NCI-H2081 (cell line): ENCODE measurements around the gene SORCS2.
"Not testable (repeated sequence)": the region's sequence is repeated elsewhere in the genome, so short reads cannot be mapped to it uniquely, and the experiment has no call there.

Source experiments
- DNase-seq, 2 experiments: peaks; one replicate each; lab custom pipeline; 2025; lab: John Stamatoyannopoulos, UW

The SORCS2 gene

DNA sequence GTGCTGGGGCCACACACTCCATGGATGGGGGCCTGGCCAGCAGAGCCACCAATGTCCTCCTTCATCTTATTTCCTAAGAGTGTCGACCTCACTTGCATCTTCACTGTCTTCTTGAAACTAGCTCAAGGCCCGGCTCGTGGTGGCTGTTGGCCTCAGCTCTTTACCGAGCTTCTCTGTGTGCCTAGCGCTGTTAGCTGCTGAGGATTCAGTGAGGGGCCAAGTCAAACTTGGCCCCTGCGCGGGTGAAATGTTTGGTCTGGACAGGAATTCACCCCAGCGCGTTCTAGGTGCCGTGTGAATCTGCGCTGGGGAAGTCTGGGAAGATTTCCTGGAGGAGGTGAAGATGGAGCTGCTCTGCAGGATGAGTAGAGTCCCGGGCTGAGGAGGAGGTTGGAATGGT is 8.5 kb downstream of the SORCS2 start:
- no peak for DNase-seq

DNA sequence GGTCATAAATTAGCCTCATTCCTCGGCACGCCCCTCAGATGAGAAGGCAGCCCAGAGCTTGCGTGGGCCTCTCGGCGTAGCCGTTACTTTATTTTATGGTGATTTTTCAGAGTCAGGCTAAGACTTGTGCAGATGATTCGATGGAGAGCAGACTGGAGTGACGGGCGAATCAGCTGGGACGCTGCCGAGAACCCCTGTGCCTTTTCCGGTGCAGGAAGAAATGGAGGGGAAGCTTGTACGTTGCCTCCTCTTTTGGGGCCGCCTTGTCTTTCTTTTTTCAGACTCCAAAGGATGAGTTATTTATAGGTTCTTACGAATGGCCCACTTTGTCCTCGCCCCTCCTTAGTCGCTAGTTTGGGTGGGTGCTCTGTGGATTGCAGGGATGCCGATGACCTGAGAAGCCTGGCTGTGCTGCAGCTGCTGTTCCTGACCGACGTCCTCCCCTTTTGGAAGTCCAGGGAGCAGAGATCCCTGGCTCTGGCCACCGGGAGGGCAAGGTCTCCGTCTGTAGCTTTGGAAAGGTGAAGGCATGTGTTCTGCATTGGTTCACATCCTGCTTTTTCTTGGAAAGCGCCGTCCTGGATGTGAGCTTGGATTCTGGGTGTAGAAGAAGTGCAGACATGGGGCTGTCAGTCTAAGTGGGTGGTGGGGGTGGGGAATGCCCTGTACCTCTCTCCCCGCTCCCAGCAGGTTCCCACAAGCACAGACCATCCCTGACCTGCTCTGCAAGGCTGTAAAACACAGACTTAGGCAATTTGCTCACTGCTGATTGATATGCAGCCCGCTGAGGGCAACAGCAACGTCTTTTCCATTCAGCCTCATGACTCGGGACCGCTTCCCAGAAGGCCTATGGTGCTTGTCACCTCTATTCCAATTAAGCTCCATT is 9.3 kb downstream of the SORCS2 start:
- no peak for DNase-seq

DNA sequence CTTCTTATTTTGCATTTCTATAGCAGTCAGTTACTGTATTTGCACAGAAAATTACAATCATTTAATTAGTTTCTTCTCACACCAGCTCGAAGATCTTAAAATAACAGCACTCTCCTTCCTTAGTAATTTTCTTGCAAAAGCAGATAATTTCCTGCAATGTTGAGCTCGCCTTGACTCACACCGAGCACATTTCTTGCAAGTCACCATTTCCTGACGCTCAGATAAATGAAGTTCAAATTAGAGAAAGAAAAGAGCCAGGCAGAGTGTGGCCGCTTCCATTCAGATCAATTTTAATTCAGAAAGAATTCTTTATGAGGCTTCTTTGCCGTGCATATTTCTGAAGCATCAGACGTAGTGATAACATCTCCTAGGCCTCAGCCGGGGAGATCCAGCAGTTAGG is 10.1 kb downstream of the SORCS2 start:
- DNase-seq: no peak

DNA sequence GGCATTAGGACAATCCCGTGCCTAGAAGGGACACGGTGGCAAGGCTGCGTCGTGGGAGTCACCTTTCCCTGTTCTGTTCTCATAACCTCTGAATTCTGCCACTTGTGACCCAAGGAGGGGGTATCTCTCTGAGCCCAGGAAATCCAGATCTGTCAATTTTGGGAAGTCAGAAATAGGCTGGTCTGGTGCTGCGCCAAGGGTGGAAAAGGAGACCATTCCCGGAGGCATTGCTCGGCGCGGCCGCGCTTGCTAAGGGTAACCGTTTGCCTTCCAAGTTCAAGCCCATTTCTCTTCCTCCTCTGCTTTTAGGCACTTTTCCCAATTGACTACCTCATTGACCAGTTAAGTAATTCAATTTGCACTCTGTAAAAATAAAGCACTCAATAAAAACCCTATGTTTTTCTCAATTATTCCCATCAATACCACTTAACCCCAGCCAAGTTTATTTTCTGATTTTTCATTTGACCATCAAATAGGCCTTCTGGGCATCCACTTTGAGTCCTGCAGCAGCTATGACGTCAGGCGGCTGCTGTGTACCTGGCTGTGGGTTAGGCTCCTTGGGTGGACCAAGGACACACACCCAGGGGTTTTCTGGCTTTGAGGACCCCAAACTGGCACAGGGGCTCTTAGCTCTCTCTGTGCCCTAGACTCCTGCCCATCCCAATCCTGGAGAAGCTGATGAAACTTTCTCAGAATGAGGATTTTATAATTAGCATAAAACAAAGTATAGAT is 12.5 kb downstream of the SORCS2 start:
- DNase-seq: no peak

DNA sequence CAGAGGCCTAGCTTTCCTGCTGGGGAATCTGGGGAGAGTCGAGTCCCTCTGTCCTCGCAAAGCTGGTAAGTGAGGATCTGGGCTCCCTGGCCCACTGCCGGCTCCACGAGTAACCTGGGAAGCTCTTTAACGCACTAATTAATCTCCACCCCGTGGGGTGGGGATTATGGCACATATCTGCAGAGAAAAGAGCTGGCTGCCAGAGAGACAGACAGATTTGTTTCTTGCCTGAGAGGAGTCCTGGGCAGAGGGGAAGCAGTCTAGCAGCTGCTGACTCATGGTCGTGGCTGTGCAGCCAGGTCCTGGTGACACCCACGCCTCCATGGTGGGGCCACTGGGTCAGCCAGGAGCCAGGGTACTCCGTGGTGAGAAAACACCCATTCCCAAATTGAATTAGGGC is 14.0 kb downstream of the SORCS2 start:
- no peak for DNase-seq

DNA sequence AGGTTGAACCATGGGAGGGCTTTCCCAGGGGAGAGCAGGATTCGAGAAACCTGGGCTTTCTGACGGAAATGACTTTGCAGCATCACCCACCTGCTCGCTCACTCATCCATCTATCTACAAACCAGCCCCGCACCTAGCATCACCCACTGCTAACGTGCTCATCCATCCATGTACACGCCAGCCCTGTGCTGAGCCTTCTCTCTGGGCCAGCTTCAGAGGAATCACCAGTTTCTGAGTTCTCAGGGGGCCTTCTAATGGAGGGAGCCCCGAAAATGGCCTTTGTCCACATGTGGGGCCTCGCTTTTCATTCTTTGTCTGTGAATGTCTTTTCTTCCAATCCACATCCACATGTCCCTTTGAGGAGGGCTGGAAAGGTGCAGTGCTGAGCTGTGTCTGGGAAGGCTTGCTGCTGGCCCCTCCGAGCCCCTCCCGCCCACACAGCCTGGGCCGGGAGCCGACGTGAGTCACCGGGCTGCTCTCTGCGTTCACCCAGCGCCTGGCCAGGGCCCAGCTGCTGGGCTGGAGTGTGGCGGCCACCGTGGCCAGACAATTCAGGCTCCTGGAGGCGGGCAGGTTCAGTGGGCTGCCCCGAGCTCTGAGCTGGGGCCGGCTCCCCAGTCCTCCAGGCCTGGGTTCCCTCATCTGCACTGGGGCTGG is 14.7 kb downstream of the SORCS2 start:
- DNase-seq: no peak

DNA sequence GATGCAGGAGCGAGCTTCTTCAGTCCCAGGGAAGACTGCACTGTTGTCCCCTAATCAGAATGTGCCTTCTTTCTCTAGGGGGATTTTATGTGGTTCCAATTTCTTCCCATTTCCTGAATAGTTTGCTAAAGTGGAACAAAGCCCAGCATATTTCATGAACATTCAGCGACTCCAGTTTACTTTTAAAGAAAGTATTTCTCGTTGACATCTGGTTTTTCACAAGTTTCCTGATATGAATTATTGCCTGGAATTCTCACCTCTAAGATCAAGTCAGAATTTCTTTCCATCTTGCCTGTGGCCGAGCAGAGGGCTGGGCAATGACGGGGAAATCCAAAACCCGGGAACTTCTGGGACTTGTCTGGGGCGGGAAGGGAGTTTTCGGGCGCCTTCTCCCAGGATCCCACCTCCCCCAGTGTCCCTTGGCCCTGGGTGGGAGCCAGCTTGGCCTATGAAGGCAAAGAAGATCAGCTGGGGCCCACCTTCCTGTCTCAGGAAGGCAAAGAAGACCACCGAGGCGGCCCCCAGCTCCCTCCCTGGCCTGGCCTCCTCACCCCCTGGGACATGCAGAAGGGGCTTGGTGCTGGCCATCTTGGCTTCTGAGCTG is 15.4 kb downstream of the SORCS2 start:
- no peak for DNase-seq

DNA sequence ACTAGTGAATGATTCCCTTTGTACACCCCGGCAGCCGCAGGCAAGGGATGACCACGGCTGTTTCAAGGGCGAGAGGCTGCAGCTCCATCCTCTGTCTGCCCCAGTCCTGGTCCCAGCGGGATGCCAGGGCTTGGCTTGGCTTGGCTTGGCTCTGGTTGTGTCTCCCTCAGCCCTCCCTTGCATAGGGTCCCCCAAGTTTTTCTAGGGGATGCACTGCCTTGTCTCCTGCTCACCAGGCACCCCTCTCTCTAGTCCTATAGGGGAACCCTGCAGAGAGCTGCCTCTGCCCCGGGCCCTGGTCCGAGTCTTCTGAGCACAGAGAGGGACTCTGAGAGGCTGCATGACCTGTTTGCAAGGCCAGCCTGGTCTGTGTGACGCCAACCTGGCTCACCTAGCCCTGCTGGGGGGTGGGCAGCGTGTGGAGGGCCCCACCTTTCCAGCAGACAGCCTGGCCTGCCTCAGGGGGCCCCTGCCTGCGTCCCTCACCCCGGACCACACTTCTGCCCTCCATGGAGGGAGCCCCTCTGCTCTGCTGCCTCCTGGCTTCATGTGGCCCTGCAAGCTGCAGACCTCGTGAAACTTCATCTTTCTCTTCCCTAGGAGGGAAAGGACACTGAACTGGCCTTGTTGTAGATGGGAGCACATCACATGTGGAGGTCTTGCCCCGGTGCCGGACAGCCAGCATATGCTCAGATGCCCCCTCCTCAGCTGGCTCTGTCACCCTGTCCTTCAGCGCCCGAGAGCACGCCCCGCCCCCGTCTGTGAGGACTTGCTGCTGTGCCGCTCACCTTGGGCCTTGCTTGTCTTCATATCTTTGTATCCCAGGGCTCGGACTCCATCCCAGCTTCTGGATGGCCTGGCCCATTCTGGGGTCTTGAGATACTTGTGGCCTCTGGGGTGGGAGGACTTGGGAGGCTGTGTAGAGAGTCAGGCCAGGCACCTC is 16.4 kb downstream of the SORCS2 start:
- no peak for DNase-seq

DNA sequence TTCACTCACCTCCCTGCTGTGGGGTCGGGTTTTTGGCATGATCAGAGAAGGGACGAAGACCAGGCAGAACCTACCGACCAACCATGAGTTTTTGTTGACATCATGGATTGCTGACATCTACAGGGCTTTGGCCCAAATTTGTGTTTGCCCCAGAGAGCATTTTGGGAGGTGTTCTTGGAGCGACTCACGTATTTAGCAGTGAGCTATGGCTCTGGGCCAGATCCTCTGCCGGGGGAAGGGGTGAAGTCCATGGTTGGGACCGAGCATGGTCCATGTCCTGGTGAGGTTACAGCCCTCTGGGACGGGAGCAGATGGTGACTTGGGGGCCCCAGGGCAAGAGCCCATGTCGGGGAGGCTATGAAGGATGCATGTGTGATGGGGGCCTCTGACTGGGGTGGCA is 17.4 kb downstream of the SORCS2 start:
- no peak for DNase-seq

DNA sequence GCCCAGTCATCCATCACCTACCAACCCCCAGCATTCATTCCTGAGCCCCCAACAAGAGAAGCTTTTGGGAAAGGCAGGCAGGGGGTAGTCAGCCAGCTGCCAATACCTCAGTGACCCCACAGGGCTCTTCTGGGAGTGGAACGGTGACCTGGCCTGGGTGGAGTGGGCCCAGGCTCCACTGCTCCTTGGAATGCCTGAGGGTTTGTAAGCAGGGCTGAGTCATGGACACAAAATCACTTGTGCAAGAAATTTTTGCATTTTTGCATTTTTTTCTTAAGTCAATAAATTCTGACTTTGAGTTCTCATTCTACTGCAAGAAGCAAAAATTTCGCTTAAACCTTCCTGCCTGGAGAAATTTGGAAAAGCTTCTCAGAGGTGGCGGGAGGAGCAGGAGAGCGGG is 18.5 kb downstream of the SORCS2 start:
- DNase-seq: no peak

DNA sequence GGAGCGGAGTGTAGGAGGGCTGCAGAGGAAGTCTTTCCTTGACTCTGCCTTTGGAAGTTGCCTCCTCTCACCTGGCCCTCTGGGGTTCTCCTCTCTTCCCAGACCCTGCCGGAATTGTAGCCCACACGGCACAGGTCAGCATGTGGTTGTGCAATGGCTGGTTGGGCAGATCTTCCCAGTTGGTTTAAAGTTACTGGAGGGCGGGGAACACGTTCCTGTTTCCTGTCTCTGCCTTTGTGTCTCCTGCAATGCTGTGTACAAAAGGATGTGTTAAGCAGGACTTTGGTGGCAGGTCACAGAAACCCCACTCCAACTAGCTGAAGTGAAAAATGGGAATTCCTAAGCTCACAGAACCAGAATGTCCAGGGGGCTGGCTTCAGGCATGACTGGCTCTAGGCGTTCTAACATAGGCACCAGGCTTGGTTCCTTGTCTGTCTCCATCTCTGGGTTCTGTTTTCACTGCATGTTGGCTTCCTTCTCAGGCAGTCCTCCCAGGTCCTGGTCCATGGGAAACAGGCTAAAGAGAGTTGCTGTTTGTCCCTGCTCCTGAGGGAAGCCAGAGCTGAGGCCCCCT is 19.9 kb downstream of the SORCS2 start:
- no peak for DNase-seq

DNA sequence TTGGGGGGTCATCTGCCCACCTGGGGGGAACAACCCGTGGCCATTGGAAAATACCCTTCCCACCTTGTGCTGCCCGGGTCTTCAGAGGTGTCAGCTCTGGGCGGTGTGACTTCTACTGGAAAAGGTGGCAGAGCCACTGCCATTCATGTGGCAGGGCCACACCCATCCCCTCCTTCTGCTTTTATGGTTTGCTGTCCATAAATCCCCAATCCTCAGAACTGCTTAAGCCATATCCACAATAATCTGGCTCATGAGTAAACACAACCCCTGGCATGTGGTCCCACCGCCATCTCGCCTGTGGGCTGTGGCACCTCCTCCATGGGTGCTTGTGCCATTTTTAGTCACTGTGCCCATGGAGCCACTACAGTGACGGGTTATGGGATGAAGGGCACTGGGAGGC is 20.6 kb downstream of the SORCS2 start:
- no peak for DNase-seq

DNA sequence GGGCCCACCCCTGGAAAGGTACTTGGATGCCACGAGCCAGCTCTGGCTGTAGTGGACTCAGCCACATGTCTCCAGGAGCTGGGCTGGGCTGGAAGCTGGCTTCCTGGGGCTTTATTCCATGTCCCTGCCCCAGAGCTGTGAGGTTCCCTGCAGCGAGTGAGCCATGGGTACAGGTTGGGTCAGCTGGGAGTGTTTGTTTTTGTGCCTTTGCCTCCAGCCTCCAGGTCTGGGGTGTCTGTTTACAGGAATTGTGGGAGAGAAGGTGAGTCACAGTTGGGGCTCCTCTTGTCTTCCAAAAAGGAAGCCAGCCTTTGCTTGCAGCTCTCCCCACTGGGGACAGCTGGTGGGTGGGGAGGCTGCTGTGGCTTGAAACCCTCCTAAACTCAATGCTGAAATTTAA is 21.5 kb downstream of the SORCS2 start:
- DNase-seq: no peak

DNA sequence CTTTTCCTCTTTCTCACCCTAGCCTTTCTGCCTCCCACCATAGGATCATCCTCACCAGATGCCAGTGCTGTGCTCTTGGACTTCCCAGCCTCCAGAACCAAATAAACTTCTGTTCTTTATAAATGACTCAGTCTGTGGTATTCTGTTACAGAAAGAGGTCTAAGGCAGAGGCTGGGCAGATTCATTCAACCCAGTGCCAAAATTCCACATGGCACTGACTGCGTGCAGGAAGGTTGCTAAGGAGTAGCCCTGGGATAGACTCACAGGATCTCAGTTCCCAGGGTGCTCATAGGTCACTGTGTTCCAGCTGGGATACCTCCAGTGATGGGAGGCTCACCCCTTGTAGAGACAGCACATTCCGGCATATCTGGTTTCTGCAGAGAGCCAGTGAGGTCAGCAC is 22.0 kb downstream of the SORCS2 start:
- no peak for DNase-seq

DNA sequence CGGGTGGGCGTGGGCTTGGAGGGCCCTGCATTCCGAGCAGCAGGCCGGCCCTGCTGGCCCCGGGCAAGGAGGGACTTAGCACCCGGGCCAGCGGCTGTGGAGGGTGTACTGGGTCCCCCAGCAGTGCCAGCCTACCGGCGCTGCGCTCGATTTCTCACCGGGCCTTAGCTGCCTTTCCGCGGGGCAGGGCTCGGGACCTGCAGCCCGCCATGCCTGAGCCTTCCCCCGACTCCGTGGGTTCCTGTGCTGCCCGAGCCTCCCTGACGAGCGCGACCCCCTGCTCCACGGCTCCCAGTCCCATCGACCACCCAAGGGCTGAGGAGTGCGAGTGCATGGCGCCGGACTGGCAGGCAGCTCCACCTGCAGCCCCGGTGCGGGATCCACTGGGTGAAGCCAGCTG is 22.8 kb downstream of the SORCS2 start:
- not testable (repeated sequence) for DNase-seq

DNA sequence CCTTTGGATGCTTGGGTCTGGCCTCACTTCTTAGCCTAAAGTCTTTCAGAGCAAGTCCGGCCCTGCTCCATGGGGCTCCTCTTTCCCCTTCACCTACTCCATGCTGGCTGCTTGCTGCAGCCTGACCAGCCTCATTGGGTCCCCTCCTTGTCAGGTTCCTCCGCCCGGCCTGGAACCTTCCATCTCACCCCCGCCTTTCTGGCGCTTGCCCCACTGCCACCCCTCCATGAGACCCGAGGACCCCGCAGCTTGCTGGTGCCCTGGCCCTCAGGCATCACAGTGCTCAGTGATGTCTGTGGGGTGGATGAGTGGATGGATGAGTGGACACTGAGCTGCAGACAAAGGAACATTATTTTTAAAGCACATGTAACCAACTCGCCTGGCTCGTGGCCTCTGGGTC is 24.7 kb downstream of the SORCS2 start:
- DNase-seq: no peak

DNA sequence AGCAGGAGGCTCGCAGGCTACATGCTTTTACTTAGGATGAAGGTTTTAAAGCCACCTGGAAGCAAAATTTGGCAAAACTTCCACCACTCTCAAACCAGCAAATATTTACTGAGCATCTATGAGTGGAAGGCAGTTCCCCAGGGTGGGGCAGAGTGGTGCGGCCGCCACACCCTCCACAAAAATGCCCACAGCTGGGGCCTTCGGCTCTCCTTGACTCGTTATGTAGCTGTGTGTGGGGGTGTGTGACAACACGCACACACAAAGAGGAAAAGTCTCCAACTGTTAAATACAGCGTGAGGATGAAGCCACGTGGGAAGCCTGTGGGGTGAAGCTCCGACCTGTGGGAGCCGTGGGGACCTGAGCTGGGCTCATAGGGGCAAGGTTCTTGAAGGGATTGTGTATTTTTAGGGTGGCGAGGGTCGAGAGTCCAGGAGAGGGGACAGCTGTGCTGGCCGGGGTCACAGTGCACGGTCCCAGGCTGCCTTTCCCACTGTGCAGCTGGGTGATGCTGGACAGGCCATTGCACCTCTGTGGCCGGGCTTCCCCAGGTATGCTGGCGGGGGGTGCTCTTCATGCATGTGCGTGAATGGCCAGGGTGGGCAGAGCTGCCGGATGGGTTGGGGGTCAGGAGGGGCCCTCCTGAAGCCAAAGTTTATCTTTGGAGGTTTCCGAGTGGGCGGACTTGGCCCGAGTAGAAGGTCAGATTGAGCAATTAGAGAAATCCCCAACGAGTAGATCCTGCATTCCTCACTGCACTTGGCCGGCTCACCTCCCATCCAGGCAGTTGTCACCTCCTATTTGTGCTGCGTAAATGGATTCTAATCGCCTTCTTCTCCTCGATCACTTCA is 25.4 kb downstream of the SORCS2 start:
- DNase-seq: no peak

DNA sequence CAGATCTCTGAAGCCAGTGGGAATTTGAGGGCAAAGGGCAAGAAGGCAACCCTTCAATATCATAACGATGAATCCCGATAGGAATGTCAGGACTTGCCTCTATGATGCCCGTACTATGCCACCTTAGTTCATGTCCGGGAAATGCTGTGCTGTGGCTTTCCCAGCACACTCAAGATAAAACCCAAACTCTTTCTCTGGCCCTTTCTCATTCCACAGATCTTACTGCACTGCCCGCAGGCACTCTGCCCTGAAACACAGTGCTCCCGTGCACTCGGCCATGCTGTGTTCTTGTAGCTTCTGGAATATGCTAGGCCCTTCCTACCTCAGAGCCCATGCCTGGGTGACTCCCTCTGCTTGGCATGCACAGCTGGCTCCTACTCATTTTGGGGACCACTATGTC is 26.3 kb downstream of the SORCS2 start:
- DNase-seq: no peak

DNA sequence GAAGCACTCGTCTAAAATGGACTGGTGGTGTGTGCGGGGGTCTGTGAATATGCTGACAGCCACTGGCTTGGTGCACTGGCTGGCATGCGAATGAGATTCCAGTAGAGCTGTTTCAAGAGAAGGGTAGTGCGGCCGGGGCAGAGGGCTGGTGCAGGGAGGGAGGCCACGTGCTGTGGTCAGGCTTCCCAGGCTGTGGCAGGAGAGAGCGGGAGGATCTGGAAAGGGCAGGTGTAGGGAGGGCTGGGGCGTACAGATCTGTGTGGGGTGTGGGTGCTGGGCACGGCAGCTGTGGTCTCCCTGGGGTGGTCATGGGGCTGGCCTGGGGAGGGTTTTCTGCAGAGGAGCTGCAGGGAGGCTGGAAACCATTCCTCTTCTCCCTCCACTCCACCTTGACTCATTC is 30.2 kb downstream of the SORCS2 start:
- no peak for DNase-seq

DNA sequence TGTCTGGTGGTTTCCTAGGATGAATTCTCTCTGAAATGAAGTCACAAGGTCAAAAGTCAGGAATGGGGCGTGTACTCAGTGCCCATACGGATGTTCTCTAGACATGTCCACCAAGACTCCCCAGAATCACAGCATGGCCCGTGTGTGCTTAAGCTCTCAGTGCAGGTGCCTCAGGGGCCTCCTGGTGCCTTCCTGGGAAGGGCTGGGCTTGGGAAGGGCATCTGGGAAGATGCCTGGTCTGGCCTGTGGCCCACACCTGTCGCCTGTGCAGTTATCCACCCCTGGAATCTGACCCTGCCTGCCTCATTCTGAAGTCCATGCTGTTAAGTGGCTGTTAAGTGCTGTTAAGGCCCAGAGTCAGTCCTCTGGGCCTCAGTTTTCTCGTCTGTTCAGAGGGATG is 31.2 kb downstream of the SORCS2 start:
- DNase-seq: no peak
